H1 (cell line): Measurements from ENCODE around the gene TNS3. TPM values are rescaled to one million over a fixed set of nuclear protein-coding genes. Genes with fewer than 3 reads are reported as not detected.

Source experiments
- CTCF ChIA-PET: fragments of 300-600 bp; sonication (Branson Sonifier 250); formaldehyde crosslinking; loops from one replicate; lab custom pipeline; 2021; ENCODE audit not compliant: partially characterized antibody; lab: Charles Lee
- POLR2A ChIA-PET: fragments of 300-600 bp; sonication (Branson Sonifier 250); formaldehyde crosslinking; loops from one replicate; lab custom pipeline; 2021; ENCODE audit warnings: inconsistent platforms; ENCODE audit not compliant: partially characterized antibody; lab: Charles Lee
- DNase-seq, 2 experiments: peaks; one replicate each; pipeline versions ENCODE4 v3.0.0 to v3.0.0-alpha.2; 2010 to 2022; ENCODE audit warnings: low spot score in 2 of 2, low read depth in 1 of 2, mixed read lengths in 1 of 2
- FAIRE-seq: peaks from 2 replicates; lab custom pipeline; 2011; peaks lifted over from hg19 to GRCh38; lab: Jason Lieb, UNC
- H2AFZ ChIP-seq: 2 replicates; pipeline ENCODE4 v1.8.1; 2012; ENCODE audit warnings: low read length, inconsistent platforms
- H2AK5ac ChIP-seq: 2 replicates; pipeline ENCODE4 v1.6.1; 2013; ENCODE audit warnings: low read depth, low read length
- H2BK120ac ChIP-seq: replicated peaks from 2 replicates; pipeline ENCODE3; 2013; ENCODE audit warnings: low read depth, low read length, inconsistent platforms
- H2BK12ac ChIP-seq: 2 replicates; pipeline ENCODE4 v1.6.1; 2013; ENCODE audit warnings: low read depth, low read length
- H2BK15ac ChIP-seq: 2 replicates; pipeline ENCODE4 v1.6.1; 2013; ENCODE audit warnings: low read length
- H2BK20ac ChIP-seq: 2 replicates; pipeline ENCODE4 v1.6.1; 2013; ENCODE audit warnings: low read length
- H2BK5ac ChIP-seq: 2 replicates; pipeline ENCODE4 v1.6.1; 2013; ENCODE audit warnings: low read depth, low read length
- H3K14ac ChIP-seq: 2 replicates; pipeline ENCODE4 v1.6.1; 2013; ENCODE audit warnings: inconsistent platforms; ENCODE audit not compliant: insufficient read length
- H3K18ac ChIP-seq: 2 replicates; pipeline ENCODE4 v1.6.1; 2013; ENCODE audit warnings: low read length; ENCODE audit errors: extremely low read depth
- H3K23ac ChIP-seq: 2 replicates; pipeline ENCODE4 v1.6.1; 2013; ENCODE audit warnings: inconsistent platforms; ENCODE audit not compliant: insufficient read length
- H3K23me2 ChIP-seq: 2 replicates; pipeline ENCODE4 v1.6.1; 2013; ENCODE audit warnings: low read depth, low read length
- H3K27ac ChIP-seq: 2 replicates; pipeline ENCODE4 v1.6.1; 2011; ENCODE audit warnings: low read depth, low read length, inconsistent platforms
- H3K27me3 ChIP-seq, 4 experiments: replicated peaks in 1 of 4; 1 replicate in 1 of 4; 2 replicates in 3 of 4; pipeline versions ENCODE4 v1.6.1 to v1.8.1; 2011 to 2013; ENCODE audit warnings: low read length in 3 of 4, mild to moderate bottlenecking in 3 of 4, inconsistent platforms in 2 of 4, mixed read lengths in 2 of 4, moderate library complexity in 1 of 4; ENCODE audit not compliant: control insufficient read depth in 3 of 4, insufficient read depth in 3 of 4; ENCODE audit errors: extremely low read depth in 1 of 4
- H3K36me3 ChIP-seq, 4 experiments: 2 replicates each; pipeline versions ENCODE4 v1.6.1 to v1.8.1; 2011 to 2013; ENCODE audit warnings: mild to moderate bottlenecking in 4 of 4, low read length in 3 of 4, moderate library complexity in 2 of 4, control low read depth in 1 of 4, inconsistent platforms in 1 of 4; ENCODE audit not compliant: insufficient read depth in 4 of 4, control insufficient read depth in 2 of 4
- H3K4ac ChIP-seq: replicated peaks from 2 replicates; pipeline ENCODE3; 2013; ENCODE audit warnings: low read length, low read depth, mixed read lengths, inconsistent platforms; ENCODE audit not compliant: insufficient read length
- H3K4me1 ChIP-seq, 4 experiments: replicated peaks in 1 of 4; 1 replicate in 1 of 4; 2 replicates in 3 of 4; pipeline versions ENCODE4 v1.6.1 to v1.8.1; 2011 to 2013; ENCODE audit warnings: low read length in 3 of 4, inconsistent platforms in 2 of 4, mixed read lengths in 1 of 4; ENCODE audit not compliant: insufficient read depth in 4 of 4, control insufficient read depth in 3 of 4
- H3K4me2 ChIP-seq, 2 experiments: 2 replicates each; pipeline versions ENCODE4 v1.6.1 to v1.8.1; 2011 to 2013; ENCODE audit warnings: low read depth in 2 of 2, low read length in 2 of 2, control low read depth in 1 of 2, inconsistent platforms in 1 of 2, mild to moderate bottlenecking in 1 of 2; ENCODE audit not compliant: insufficient read depth in 1 of 2
- H3K4me3 ChIP-seq, 4 experiments: fragments of 200-600, 300-600 bp in 1 of 4; sonication (generic), shearing (Covaris generic), sonication (Bioruptor Twin) in 1 of 4; 2 replicates each; pipeline versions ENCODE4 v1.5.1 to v1.8.1; 2011 to 2016; ENCODE audit warnings: low read length in 4 of 4, low read depth in 3 of 4, control low read depth in 2 of 4, inconsistent platforms in 2 of 4, mild to moderate bottlenecking in 2 of 4, mixed read lengths in 1 of 4, moderate library complexity in 1 of 4; ENCODE audit not compliant: insufficient read depth in 2 of 4; ENCODE audit errors: extremely low read depth in 1 of 4
- H3K56ac ChIP-seq: replicated peaks from 2 replicates; pipeline ENCODE3; 2013; ENCODE audit warnings: low read depth, mild to moderate bottlenecking, mixed read lengths, low read length, inconsistent platforms; ENCODE audit not compliant: insufficient read length
- H3K79me1 ChIP-seq: 2 replicates; pipeline ENCODE4 v1.6.1; 2013; ENCODE audit warnings: low read depth, low read length, control low read depth
- H3K79me2 ChIP-seq, 2 experiments: 2 replicates each; pipeline versions ENCODE4 v1.6.1 to v1.8.1; 2012 to 2013; ENCODE audit warnings: low read length in 2 of 2, mild to moderate bottlenecking in 2 of 2, inconsistent platforms in 1 of 2; ENCODE audit not compliant: insufficient read depth in 2 of 2, control insufficient read depth in 1 of 2
- H3K9ac ChIP-seq, 4 experiments: replicated peaks in 1 of 4; 1 replicate in 1 of 4; 2 replicates in 3 of 4; pipeline versions ENCODE4 v1.6.1 to v1.8.1; 2011 to 2013; ENCODE audit warnings: low read depth in 3 of 4, low read length in 3 of 4, control low read depth in 2 of 4, mild to moderate bottlenecking in 2 of 4, moderate library complexity in 2 of 4, inconsistent platforms in 1 of 4; ENCODE audit errors: extremely low read depth in 1 of 4
- H3K9me3 ChIP-seq, 2 experiments: 2 replicates each; pipeline versions ENCODE4 v1.6.1 to v1.8.1; 2012 to 2013; ENCODE audit warnings: mild to moderate bottlenecking in 2 of 2, moderate library complexity in 2 of 2, control low read depth in 1 of 2, inconsistent platforms in 1 of 2, low read depth in 1 of 2, low read length in 1 of 2, mixed read lengths in 1 of 2; ENCODE audit not compliant: insufficient read depth in 2 of 2
- H4K20me1 ChIP-seq, 2 experiments: replicated peaks in 1 of 2; 2 replicates each; pipeline versions ENCODE3 to v1.8.1; 2011 to 2013; ENCODE audit warnings: inconsistent platforms in 2 of 2, low read length in 2 of 2, mild to moderate bottlenecking in 1 of 2; ENCODE audit not compliant: insufficient read depth in 2 of 2, control insufficient read depth in 1 of 2
- H4K5ac ChIP-seq: 2 replicates; pipeline ENCODE4 v1.6.1; 2013; ENCODE audit warnings: low read length, low read depth, mixed read lengths, inconsistent platforms; ENCODE audit not compliant: insufficient read length
- H4K8ac ChIP-seq: 2 replicates; pipeline ENCODE4 v1.8.0; 2013; ENCODE audit warnings: mild to moderate bottlenecking, moderate library complexity, low read length, inconsistent platforms; ENCODE audit not compliant: insufficient read depth; ENCODE audit errors: extremely low read depth
- H4K91ac ChIP-seq: replicated peaks from 2 replicates; pipeline ENCODE3; 2013; ENCODE audit warnings: low read length, mixed read lengths, inconsistent platforms; ENCODE audit not compliant: insufficient read length
- BRCA1 ChIP-seq: IDR thresholded peaks from 2 replicates; pipeline ENCODE4 v1.6.1; 2012; ENCODE audit warnings: low read depth, low read length, improper control_type of control experiment
- GTF2F1 ChIP-seq: IDR thresholded peaks from 2 replicates; pipeline ENCODE4 v1.6.1; 2012; ENCODE audit warnings: low read depth, low read length, improper control_type of control experiment, borderline replicate concordance
- KDM1A ChIP-seq: fragments of 200-600, 300-600 bp; sonication (generic); IDR thresholded peaks from 2 replicates; pipeline ENCODE4 v1.7.1; 2016; ENCODE audit warnings: mild to moderate bottlenecking, low read length, borderline replicate concordance
- NANOG ChIP-seq: IDR thresholded peaks from 2 replicates; pipeline ENCODE4 v1.6.1; 2011; ENCODE audit warnings: low read length, low read depth, mild to moderate bottlenecking, inconsistent platforms; ENCODE audit not compliant: insufficient read depth, poor library complexity, severe bottlenecking
- SUZ12 ChIP-seq: fragments of 200-600 bp; sonication (generic); IDR thresholded peaks from 2 replicates; pipeline ENCODE4 v1.6.1; 2012; ENCODE audit warnings: mild to moderate bottlenecking, inconsistent platforms, low read length, moderate library complexity, mixed read lengths
- WGBS, 2 experiments: shearing (Covaris generic) in 1 of 2; methylation state at CpG; one replicate each; pipeline versions ENCODE4 v1.1.6 to v1.1.7; 2013 to 2015; ENCODE audit warnings: low lambda C conversion rate in 2 of 2, mixed read lengths in 2 of 2, inconsistent platforms in 1 of 2, low coverage in 1 of 2, missing lambda C conversion rate in 1 of 2; ENCODE audit not compliant: insufficient replicate concordance in 2 of 2, insufficient coverage in 1 of 2, insufficient read length in 1 of 2; ENCODE audit errors: extremely low coverage in 1 of 2, missing lambda C conversion rate in 1 of 2; 5-methylcytosine and 5-hydroxymethylcytosine counted together
- polyA plus RNA-seq, 7 experiments: library from polyadenylated mRNA; depleted of rRNA in 3 of 7; stranded (reverse) in 5 of 7; unstranded in 2 of 7; fragments of >200 nt in 5 of 7; fragments of 200-250 nt in 2 of 7; gene quantifications; 1 replicate in 5 of 7; 2 replicates in 1 of 7; 4 replicates in 1 of 7; pipeline versions ENCODE4 v1.2.1 to v1.2.3, GENCODE V29; 2011 to 2013; ENCODE audit warnings: missing spikeins in 2 of 7, mixed read lengths in 2 of 7
- total RNA-seq: library from RNA; stranded (reverse); fragmentation: NEBNext Ultra II Directional; extraction: Animal tissue kit (Norgen Biotek cat#: 25700); gene quantifications from 2 replicates; pipeline ENCODE4 v1.2.1, GENCODE V29; 2021

The TNS3 gene
- total and polyA plus RNA-seq, 2 of the 8 experiments (the other 6 are each of a cell fraction or from before 2014, with no cell fraction given): 11.9 to 24.2 TPM

GRCh38 chr7:47231032-47231431 is 350.9 kb downstream of the TNS3 start:
- Histone ChIP-seq H2BK12ac (no peak overlapping the region), H2AFZ (no peak overlapping the region), H3K23ac (no peak overlapping the region), H3K9ac (no peak overlapping the region), H2BK15ac (no peak overlapping the region), H3K18ac (no peak overlapping the region), H4K20me1 (no peaks in the 10 kb centered on the region), H3K27ac (no peak overlapping the region), H2AK5ac (no peak overlapping the region), H3K4ac (no peak overlapping the region), H3K79me1 (no peaks in the 10 kb centered on the region), H4K91ac (no peak overlapping the region), H2BK20ac (no peak overlapping the region), H4K5ac (no peak overlapping the region), H3K4me2 (no peak overlapping the region), H3K9me3 (no peaks in the 10 kb centered on the region), H3K27me3 (no peaks in the 10 kb centered on the region), H2BK120ac (no peak overlapping the region), H3K36me3 (no peaks in the 10 kb centered on the region), H3K4me1 (no peaks in the 10 kb centered on the region), H4K8ac (no peak overlapping the region), H3K56ac (no peak overlapping the region), H3K4me3 (no peak overlapping the region), H3K23me2 (no peaks in the 10 kb centered on the region), H2BK5ac (no peak overlapping the region), H3K79me2 (no peaks in the 10 kb centered on the region), H3K14ac (no peak overlapping the region)
- CTCF ChIA-PET: interaction anchor here (0.9 kb wide), 1 partner anchor 24 kb away, joined by 3 read pairs; no protein-coding TSS in a partner anchor
- TF ChIP-seq SUZ12 (no peak), KDM1A (no peak), BRCA1 (no peak), NANOG (no peak), GTF2F1 (no peak)
- WGBS, 2 experiments: 87% methylated on average over 3 of the region's 3 CpGs; no CpG with 5 or more reads in 1 of the 2 experiments
- POLR2A ChIA-PET: no interaction called here
- FAIRE-seq: no peak
- no peak for DNase-seq
